ENCODE results near the gene MSX2. TPM values are rescaled to one million over a fixed set of nuclear protein-coding genes. Genes with fewer than 3 reads are reported as not detected.

Gene MSX2
- total RNA-seq: not detected

DNA sequence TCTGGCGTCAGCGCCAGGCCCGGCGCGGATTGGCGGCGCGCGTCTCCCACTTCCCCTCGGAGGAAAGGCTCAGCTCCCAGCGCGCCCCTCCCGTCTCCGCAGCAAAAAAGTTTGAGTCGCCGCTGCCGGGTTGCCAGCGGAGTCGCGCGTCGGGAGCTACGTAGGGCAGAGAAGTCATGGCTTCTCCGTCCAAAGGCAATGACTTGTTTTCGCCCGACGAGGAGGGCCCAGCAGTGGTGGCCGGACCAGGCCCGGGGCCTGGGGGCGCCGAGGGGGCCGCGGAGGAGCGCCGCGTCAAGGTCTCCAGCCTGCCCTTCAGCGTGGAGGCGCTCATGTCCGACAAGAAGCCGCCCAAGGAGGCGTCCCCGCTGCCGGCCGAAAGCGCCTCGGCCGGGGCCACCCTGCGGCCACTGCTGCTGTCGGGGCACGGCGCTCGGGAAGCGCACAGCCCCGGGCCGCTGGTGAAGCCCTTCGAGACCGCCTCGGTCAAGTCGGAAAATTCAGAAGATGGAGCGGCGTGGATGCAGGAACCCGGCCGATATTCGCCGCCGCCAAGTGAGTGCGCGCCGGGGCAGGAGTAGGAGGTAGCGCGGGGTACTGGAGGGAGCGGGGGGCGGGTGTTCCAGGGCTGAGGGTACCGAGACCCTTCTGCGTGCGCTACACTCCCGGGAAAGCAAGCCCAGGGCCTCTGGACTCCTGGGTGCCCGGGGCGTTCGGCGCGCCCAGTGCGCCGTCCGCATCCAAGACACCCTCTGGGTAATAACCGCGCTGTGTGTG lies at the start of gene MSX2:
Gene MSX2 (plus strand): TSS at position 99 of the 777 bp plus-strand sequence. CDS start 78 bp downstream, at position 177.
- no peak within 1 kb of the TSS for H3K27ac Mint-ChIP-seq
- H3K36me3 Mint-ChIP-seq (ENCODE audit: low read depth): peaks cover 6% of the 10 kb centered on the region
- H3K27me3 Mint-ChIP-seq: peaks cover 73% of the 10 kb centered on the region
- H3K4me3 Mint-ChIP-seq: peak within 1 kb of the TSS; percentile 68
- H3K9me3 Mint-ChIP-seq: no peaks in the 10 kb centered on the region
- peak; percentile 80 for ATAC-seq (replicated peaks)
- peaks cover 8% of the 10 kb centered on the region for H3K4me1 Mint-ChIP-seq

DNA sequence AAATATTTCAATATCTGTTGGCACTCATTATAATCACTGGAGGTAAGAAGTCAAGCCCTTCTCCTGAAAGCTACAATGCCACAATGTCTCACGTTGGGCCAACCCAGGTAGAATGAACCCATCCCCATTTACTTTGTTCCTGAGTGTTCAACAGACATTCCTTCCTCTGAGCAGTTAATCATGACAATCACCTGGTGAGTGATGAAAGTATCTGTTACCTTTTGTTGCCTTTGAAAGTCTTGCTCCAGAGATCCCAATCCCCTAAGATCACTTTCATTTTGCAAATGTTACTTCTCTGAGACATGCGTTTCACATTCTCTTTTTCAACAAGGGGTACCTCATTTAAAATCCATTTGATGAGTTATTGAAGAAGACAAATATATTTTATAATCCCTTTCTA lies 49.3 kb upstream of the MSX2 start:
- peaks cover 8% of the 10 kb centered on the region for H3K27me3 Mint-ChIP-seq
- no peak overlapping the region for H3K4me3 Mint-ChIP-seq
- H3K9me3 Mint-ChIP-seq: peaks cover 4% of the 10 kb centered on the region
- no peaks in the 10 kb centered on the region for H3K36me3 Mint-ChIP-seq (ENCODE audit: low read depth)
- ATAC-seq (replicated peaks): no peak
- H3K4me1 Mint-ChIP-seq: no peaks in the 10 kb centered on the region
- H3K27ac Mint-ChIP-seq: no peak overlapping the region

DNA sequence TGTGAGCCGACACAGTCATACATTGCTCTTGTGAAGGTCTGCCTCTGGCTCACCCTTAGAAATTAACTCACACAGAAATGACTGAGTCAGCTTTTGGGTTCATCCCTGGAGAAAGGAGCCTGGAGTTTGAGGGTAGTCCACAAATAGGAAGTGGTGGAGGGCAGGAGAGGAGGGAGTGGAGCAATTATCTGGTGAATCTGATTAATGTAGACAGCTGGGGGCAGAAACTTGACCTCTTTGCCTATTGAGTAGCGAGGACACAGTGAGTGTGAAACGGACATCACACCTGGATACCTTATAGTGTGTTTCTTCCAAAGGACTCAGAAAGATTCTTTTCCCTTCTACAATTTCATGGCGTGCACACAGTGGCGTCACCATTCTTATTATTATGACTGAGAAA lies 48.5 kb upstream of the MSX2 start:
- no peak overlapping the region for H3K27ac Mint-ChIP-seq
- no peak for ATAC-seq (replicated peaks)
- no peak overlapping the region for H3K4me3 Mint-ChIP-seq
- H3K27me3 Mint-ChIP-seq: peaks cover 11% of the 10 kb centered on the region
- no peaks in the 10 kb centered on the region for H3K36me3 Mint-ChIP-seq (ENCODE audit: low read depth)
- H3K9me3 Mint-ChIP-seq: peaks cover 6% of the 10 kb centered on the region
- no peaks in the 10 kb centered on the region for H3K4me1 Mint-ChIP-seq

DNA sequence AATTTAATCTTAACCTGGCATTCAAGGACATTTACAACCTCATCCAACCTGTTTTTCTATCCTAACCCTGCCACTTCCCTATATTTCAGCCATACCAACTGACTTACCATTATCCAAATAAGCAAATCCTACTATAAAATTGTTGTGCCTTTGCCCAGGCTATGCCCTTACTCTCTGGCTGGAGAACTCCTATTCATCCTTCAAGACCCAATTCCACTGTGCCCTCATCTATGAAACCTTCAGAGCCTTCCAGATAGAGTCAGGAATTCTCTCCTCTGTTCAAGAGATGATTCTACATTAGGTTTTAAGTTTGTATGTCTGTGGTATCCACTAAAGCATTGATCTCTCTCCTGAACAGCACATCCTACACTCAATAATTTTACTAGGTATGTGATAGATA lies 46.3 kb upstream of the MSX2 start:
- Mint-ChIP-seq H3K27ac (no peak overlapping the region), H3K36me3 (ENCODE audit: low read depth) (no peaks in the 10 kb centered on the region), H3K27me3 (peaks cover 8% of the 10 kb centered on the region), H3K4me1 (no peaks in the 10 kb centered on the region), H3K4me3 (no peak overlapping the region), H3K9me3 (peaks cover 5% of the 10 kb centered on the region)
- ATAC-seq (replicated peaks): no peak

DNA sequence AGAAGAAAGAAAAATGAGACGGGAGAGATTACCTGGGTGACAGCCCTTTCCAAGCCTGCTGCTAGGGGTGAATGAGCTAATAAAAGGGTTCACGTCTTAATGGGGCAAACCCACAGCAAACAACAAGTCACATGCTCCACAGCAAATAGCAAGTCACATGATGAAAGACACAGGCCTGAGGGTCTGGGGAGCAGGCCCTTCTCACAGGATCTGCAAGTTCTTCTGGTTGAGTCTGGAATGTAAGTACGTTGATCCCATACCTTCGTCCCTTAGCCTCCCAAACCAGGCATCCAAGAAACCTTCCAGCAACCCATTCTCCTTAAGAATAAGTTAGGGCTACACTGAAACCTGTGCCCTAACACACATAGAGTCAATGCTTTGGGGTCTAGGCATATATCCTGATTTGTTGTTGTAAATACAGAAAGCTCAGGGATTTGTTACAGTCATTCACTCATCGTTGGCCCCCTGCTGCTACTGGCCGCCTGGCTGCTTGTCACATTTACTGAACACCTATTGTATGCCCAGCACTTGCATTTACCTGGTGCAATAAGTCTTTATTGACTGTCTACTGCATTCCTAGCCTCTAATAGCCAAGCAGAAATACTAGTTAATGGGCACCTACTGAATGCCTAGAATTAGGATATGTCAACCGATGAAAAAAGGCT lies 43.3 kb upstream of the MSX2 start:
- Mint-ChIP-seq H3K27me3 (peaks cover 16% of the 10 kb centered on the region), H3K4me3 (no peak overlapping the region), H3K4me1 (no peaks in the 10 kb centered on the region), H3K27ac (no peak overlapping the region), H3K9me3 (peaks cover 5% of the 10 kb centered on the region), H3K36me3 (ENCODE audit: low read depth) (no peaks in the 10 kb centered on the region)
- ATAC-seq (replicated peaks): no peak

DNA sequence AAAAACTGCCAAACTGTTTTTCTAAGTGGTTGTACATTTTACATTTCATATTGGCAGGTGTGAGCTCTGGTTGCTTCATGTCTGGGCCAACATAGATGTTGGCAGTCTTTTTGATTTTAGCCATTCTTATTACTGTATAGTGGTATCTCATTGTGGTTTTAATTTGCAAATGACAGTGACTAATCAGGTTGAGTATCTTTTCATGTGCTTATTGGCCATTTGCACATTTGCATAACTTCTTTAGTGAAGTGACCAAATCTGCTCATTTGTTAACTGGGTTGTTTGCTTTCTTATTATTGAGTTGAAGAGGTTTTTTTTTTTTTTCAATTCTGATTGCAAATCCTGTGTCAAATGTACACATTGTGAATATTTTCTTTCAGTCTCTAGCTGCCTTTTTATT lies 36.9 kb upstream of the MSX2 start:
- no peaks in the 10 kb centered on the region for H3K36me3 Mint-ChIP-seq (ENCODE audit: low read depth)
- H3K27ac Mint-ChIP-seq: no peak overlapping the region
- peaks cover 42% of the 10 kb centered on the region for H3K27me3 Mint-ChIP-seq
- ATAC-seq (replicated peaks): no peak
- no peaks in the 10 kb centered on the region for H3K9me3 Mint-ChIP-seq
- no peaks in the 10 kb centered on the region for H3K4me1 Mint-ChIP-seq
- H3K4me3 Mint-ChIP-seq: no peak overlapping the region

DNA sequence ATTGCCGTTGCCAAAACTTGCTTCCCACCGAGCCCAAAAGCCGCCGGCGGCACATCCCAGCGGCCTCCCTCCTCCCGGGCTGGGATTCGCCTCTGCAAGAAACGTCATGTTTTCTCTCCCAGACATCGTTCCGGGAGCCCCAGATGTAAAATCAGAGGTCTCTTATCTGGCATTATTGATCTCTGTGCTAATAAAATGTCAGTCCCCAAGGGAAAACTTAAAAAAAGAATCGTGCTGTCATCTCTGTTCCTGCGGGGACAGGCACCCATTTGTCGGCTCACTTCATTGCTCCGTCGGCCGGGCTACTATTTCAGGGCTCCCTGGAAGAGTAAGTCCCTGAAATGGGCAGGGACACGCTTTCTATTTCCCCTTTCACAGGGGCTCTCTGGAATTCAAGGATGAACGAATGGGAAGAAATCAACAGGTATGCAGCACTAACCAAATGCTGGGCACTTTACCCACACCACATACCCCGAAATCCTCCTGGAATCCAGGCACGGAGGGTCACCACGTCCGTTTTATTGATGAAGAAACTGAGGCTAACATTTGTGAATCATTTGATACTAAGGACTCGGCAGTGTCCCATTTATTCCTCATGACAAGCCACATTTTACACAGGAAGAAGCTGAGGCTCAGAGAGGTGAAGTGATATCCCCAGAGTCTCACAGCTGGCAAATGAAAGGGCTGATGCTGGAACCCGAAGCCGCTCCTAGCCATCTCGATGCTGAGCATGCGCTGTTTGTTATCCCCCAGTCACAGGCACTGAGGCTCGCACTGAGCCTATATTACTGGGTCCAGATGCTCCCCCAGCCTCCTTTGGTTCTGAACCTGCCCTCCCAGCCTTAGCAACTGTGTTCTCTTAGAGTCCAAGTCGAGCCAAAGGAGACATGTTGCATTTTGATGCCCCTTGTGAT lies 35.7 kb upstream of the MSX2 start:
- no peak overlapping the region for H3K27ac Mint-ChIP-seq
- H3K27me3 Mint-ChIP-seq: peaks cover 48% of the 10 kb centered on the region
- no peaks in the 10 kb centered on the region for H3K36me3 Mint-ChIP-seq (ENCODE audit: low read depth)
- H3K4me1 Mint-ChIP-seq: no peaks in the 10 kb centered on the region
- no peak overlapping the region for H3K4me3 Mint-ChIP-seq
- no peaks in the 10 kb centered on the region for H3K9me3 Mint-ChIP-seq
- ATAC-seq (replicated peaks): no peak

DNA sequence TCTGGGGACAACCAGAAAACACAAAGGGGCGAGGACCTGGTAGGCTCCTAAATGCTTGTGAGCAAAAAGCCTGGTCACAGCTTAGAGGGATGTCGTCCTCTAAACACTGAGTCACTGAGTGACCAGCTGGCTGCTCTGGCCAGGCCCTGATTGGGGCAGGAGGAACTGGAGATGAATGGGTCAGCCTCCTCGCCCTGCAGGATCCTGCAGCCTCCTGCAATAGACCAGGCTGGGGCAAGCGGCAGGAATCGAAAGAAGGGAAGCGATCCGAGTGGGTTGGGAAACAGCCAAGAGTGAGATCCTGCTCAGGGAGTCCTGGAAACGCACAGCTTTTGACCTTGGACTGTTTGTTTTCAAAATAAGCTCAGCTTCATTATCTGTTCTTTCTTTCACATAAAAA lies 34.1 kb upstream of the MSX2 start:
- Mint-ChIP-seq H3K4me3 (no peak overlapping the region), H3K27ac (no peak overlapping the region), H3K27me3 (peaks cover 53% of the 10 kb centered on the region), H3K9me3 (no peaks in the 10 kb centered on the region), H3K36me3 (ENCODE audit: low read depth) (no peaks in the 10 kb centered on the region), H3K4me1 (no peaks in the 10 kb centered on the region)
- ATAC-seq (replicated peaks): no peak

DNA sequence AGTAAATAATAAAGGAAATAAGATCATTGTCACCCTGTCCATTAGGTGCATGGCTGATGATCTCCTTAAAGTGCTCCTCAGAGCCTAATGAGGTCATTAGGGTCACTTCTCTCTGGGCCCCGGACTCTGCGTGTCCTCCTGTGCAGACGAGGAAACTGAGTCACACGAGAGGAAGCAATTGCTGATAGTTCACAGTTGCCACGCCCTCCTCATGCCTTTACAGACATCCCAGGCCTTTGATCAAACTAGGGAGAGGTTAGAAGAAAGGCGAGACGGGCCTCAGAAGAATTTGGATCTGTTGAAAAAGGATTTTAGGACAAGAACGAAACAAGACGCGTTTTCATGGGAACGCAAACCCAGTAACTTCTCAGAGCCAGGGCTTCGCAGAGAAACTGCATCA lies 32.0 kb upstream of the MSX2 start:
- Mint-ChIP-seq H3K36me3 (ENCODE audit: low read depth) (no peaks in the 10 kb centered on the region), H3K4me1 (no peaks in the 10 kb centered on the region), H3K27me3 (peaks cover 58% of the 10 kb centered on the region), H3K9me3 (no peaks in the 10 kb centered on the region), H3K4me3 (peak overlapping the region; percentile 32), H3K27ac (no peak overlapping the region)
- no peak for ATAC-seq (replicated peaks)

DNA sequence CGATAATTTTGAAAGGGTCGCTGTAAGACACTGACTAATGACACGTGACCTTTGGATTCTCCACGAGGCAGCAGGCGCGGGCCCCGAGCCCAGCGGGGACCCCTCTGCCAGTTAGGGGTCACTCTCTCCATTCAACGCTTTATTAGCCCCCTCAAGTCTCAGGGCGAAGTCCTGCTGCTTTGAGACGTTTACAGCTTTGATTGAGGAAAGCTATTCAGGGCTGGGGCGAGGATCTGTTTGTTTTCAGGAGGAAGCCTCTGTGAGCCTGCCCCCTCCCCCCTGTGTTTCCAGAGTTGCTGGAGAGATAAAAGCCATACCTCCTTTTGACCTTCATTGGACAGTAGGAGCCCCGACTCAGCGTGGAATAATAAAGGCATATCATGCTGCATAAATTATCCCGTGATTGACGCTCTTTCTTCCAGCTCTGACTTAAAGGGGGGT lies 31.4 kb upstream of the MSX2 start:
- no peak for ATAC-seq (replicated peaks)
- H3K36me3 Mint-ChIP-seq (ENCODE audit: low read depth): no peaks in the 10 kb centered on the region
- H3K9me3 Mint-ChIP-seq: no peaks in the 10 kb centered on the region
- no peak overlapping the region for H3K27ac Mint-ChIP-seq
- no peak overlapping the region for H3K4me3 Mint-ChIP-seq
- peaks cover 57% of the 10 kb centered on the region for H3K27me3 Mint-ChIP-seq
- H3K4me1 Mint-ChIP-seq: no peaks in the 10 kb centered on the region

DNA sequence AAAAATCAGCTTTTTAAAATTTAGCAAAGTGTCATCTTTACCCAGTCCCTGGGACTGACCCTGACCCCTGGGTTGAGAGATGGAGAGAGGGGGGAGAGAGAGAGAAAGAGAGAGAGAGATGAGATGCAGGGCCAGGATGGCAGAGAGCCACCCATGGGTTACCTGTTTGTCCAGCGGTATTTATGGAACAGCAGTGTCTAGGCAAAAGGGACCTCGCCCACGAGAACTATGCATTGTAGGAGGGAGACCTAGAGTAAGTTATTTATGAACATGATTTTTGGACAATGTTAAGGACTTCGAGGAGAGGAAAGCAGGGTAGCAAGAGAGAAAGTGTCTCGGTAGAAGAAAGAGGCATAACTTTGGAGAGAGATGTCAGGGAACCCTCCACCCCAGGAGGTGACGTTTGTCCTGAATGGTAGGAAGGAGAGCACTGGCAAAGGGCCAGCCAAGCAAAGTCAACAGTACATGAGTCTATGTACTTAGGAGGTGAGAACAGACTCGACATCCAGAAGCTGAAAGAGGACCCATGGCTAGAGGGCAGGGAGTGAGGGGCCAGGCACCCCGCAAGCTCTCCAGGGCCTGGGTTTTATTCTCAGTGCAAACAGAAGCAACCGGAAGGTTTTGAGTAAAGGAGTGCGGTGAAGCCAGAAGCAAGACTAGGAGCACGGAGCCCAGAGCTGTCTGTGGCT lies 30.5 kb upstream of the MSX2 start:
- no peaks in the 10 kb centered on the region for H3K4me1 Mint-ChIP-seq
- H3K36me3 Mint-ChIP-seq (ENCODE audit: low read depth): no peaks in the 10 kb centered on the region
- no peak overlapping the region for H3K27ac Mint-ChIP-seq
- H3K9me3 Mint-ChIP-seq: no peaks in the 10 kb centered on the region
- no peak for ATAC-seq (replicated peaks)
- H3K27me3 Mint-ChIP-seq: peaks cover 51% of the 10 kb centered on the region
- H3K4me3 Mint-ChIP-seq: no peak overlapping the region

DNA sequence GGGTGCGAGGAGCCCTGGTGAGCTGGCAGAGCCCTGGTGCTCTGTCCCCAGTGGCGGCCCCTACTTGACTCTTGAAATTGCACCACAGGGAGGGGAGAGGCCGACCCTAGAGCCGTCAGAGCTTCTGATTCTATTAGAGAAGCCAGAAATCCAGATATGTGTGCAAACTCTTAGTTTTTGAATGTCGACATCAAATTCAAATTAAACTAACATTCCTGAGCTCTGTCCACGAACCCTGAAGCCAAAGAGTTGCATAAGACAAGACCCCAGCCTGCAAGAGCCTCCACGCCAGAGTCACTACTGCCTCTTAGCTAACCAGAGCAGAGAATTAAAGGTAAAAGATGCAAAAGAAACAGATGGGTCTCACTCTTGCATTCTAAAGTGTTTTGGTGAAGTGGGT lies 29.8 kb upstream of the MSX2 start:
- H3K4me1 Mint-ChIP-seq: no peaks in the 10 kb centered on the region
- ATAC-seq (replicated peaks): no peak
- H3K36me3 Mint-ChIP-seq (ENCODE audit: low read depth): no peaks in the 10 kb centered on the region
- H3K9me3 Mint-ChIP-seq: no peaks in the 10 kb centered on the region
- no peak overlapping the region for H3K27ac Mint-ChIP-seq
- H3K27me3 Mint-ChIP-seq: peaks cover 46% of the 10 kb centered on the region
- no peak overlapping the region for H3K4me3 Mint-ChIP-seq

DNA sequence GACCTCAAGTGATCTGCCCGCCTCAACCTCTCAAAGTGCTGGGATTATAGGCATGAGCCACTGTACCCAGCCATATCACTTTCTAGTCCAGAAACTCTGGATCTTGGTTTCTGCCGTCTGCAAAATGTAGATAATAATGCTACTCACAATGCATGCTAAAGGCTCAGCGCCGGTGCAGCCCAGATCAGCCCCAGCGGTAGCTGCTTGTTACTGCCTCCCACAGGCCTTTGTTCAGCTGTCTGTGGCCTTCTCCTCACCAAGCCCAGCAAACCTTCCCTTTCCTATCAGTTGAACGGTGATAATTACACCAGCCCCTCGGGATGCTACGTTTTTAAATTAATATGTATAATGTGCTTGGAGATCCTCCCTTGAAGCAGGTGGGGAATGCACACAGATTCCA lies 26.2 kb upstream of the MSX2 start:
- Mint-ChIP-seq H3K4me1 (no peaks in the 10 kb centered on the region), H3K4me3 (no peak overlapping the region), H3K9me3 (no peaks in the 10 kb centered on the region), H3K27ac (no peak overlapping the region), H3K27me3 (peaks cover 23% of the 10 kb centered on the region), H3K36me3 (ENCODE audit: low read depth) (no peaks in the 10 kb centered on the region)
- ATAC-seq (replicated peaks): no peak

DNA sequence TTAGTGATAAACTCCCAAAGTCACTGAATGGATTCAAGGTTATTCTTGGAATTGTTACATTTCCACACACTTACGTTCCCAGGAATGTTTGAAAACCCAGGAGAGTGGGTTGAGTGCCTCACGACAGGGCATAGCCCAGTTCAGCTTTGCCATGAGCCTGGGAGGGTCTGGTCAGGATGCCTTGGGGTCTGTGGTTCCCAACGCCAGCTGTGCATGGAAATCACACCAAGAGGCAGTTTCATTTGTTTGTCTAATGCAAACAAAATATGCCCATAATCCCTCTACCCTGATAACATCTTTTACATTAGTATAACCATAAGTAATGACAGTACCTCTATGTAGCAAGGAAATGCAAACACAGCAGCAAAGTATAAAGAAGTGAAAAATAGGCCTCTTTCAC lies 25.3 kb upstream of the MSX2 start:
- no peaks in the 10 kb centered on the region for H3K36me3 Mint-ChIP-seq (ENCODE audit: low read depth)
- H3K27me3 Mint-ChIP-seq: peaks cover 13% of the 10 kb centered on the region
- ATAC-seq (replicated peaks): no peak
- H3K27ac Mint-ChIP-seq: no peak overlapping the region
- no peak overlapping the region for H3K4me3 Mint-ChIP-seq
- H3K4me1 Mint-ChIP-seq: no peaks in the 10 kb centered on the region
- no peaks in the 10 kb centered on the region for H3K9me3 Mint-ChIP-seq

All from activated T-helper 17 cell treated with anti-CD3 and anti-CD28 coated beads, Interleukin-2, amount 50 U/mL, for 72 hours (primary cell).